ENCODE data around the gene STXBP2. TPM values are rescaled to one million over a fixed set of nuclear protein-coding genes. Genes with fewer than 3 reads are reported as not detected.
A peak's percentile ranks its signal among the peaks of the same experiment; 100 is the strongest.

Gene STXBP2
- total RNA-seq, 2 donors from 2014 or later, result 83.1 to 128 TPM

DNA sequence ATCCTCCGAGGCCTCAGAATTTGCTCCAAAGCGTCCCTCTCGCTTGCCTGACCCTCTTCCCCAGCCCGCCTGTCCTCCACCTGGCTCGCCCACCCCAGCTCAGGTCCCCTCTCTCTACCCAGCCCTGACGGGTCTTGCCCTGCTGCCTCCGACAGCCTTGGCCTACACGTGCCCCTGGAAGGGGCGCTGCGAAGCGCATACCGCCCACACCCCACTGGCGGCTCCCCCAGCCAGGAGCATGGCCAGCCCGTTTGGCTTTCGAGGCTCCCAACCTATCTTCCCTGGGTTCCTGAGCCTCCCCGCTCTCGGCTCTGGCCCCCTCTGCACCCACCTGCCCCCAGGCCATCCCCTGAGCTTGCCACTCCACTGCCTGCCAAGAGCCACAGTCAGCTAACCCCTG, 12.1 kb upstream of the STXBP2 start:
- Histone ChIP-seq H3K9me3 (no peaks in the 10 kb centered on the region), H3K4me1 (replicated peaks) (peaks cover 12% of the 10 kb centered on the region), H3K27ac (no peak overlapping the region), H3K27me3 (replicated peaks; ENCODE audit: insufficient read depth) (no peaks in the 10 kb centered on the region), H3K36me3 (peaks cover 11 to 36% of the 10 kb centered on the region in 2 donors), H3K4me3 (no peak overlapping the region)
- no peak for DNase-seq (ENCODE audit: low spot score)
- 87% methylated on average over 17 of the region's 17 CpGs for WGBS
- TF ChIP-seq POLR2A (IDR thresholded peaks at IDR 0.05) (no peak), POLR2AphosphoS5 (IDR thresholded peaks at IDR 0.05) (no peak)
- TF ChIP-seq, protein P1, sequence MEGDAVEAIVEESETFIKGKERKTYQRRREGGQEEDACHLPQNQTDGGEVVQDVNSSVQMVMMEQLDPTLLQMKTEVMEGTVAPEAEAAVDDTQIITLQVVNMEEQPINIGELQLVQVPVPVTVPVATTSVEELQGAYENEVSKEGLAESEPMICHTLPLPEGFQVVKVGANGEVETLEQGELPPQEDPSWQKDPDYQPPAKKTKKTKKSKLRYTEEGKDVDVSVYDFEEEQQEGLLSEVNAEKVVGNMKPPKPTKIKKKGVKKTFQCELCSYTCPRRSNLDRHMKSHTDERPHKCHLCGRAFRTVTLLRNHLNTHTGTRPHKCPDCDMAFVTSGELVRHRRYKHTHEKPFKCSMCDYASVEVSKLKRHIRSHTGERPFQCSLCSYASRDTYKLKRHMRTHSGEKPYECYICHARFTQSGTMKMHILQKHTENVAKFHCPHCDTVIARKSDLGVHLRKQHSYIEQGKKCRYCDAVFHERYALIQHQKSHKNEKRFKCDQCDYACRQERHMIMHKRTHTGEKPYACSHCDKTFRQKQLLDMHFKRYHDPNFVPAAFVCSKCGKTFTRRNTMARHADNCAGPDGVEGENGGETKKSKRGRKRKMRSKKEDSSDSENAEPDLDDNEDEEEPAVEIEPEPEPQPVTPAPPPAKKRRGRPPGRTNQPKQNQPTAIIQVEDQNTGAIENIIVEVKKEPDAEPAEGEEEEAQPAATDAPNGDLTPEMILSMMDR (IDR thresholded peaks at IDR 0.05), result no peak
- intact Hi-C loops (cut with DNase I), result no loop called here

DNA sequence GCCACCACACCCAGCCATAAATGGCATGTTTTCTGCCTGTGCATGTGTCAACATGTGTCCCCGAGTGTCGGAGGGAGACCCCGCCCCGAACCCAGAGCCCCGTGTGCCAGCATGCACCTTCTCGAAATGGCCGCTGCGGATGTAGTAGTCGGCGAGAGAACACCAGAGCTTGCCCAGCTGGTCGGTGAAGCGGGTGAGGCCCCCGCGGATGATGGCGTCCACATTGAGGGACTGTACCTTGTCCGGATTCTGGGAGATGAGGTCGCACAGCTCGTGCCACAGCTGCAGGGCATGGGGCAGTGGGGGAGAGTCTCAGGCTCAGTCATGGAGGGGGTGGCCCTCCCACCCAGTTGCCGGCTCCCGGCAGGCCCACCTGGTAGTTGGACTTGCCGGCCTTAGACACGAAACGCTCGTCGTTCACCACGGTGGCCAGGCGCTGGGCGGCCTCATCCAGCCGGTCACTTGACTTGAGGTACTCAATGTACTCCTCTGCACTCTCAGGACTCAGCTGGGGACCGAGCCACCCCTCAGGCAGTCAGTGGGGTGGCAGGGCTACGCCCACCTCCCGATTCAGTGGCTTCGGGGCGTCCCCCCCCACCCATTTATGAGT, 11.0 kb upstream of the STXBP2 start:
- no peak overlapping the region for H3K27ac ChIP-seq
- TF ChIP-seq POLR2A (IDR thresholded peaks at IDR 0.05), result no peak
- TF ChIP-seq, protein P1 (IDR thresholded peaks at IDR 0.05), result no peak
- no peak for TF ChIP-seq POLR2AphosphoS5 (IDR thresholded peaks at IDR 0.05)
- H3K36me3 ChIP-seq, result peaks cover 11 to 32% of the 10 kb centered on the region in 2 donors
- H3K9me3 ChIP-seq, result no peaks in the 10 kb centered on the region
- no peak overlapping the region for H3K4me3 ChIP-seq
- H3K4me1 ChIP-seq (replicated peaks), result peaks cover 13% of the 10 kb centered on the region
- DNase-seq (ENCODE audit: low spot score), result no peak
- intact Hi-C loops (cut with DNase I), result no loop called here
- WGBS, result 96% methylated on average over 34 of the region's 34 CpGs
- no peaks in the 10 kb centered on the region for H3K27me3 ChIP-seq (replicated peaks; ENCODE audit: insufficient read depth)

DNA sequence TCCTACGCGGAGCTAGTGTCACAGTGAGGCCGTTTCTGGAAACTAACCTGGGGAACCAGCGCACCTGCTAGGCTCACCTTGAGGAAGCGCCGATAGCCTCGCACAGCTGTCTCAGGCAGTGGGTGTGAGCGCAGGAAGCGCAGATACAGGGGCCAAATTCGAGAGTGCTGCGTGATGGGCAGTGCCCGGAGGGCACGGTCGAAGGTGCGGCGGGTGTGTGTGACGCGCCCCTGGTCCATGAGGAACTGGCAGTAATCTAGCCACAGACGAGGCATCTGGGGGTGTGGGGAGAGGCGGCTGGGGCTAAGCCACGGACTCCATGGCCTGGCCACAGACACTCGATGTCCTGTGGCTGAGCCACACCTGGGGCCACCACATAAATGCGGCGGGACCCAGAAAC, 9.7 kb upstream of the STXBP2 start:
- intact Hi-C loops (cut with DNase I), result no loop called here
- peaks cover 4 to 21% of the 10 kb centered on the region in 2 donors for H3K36me3 ChIP-seq

GRCh38 chr19:7628589-7629311, 8.2 kb upstream of the STXBP2 start:
- 3% methylated on average over 15 of the region's 15 CpGs for WGBS
- Histone ChIP-seq H3K4me1 (replicated peaks) (peaks cover 13% of the 10 kb centered on the region), H3K36me3 (peaks cover 0 to 6% of the 10 kb centered on the region in 2 donors), H3K9me3 (no peaks in the 10 kb centered on the region), H3K27ac (peak overlapping the region; percentile 78 to 84), H3K4me3 (peak overlapping the region; percentile 84 to 92), H3K27me3 (replicated peaks; ENCODE audit: insufficient read depth) (no peaks in the 10 kb centered on the region)
- DNase-seq (ENCODE audit: low spot score), result no peak
- intact Hi-C loops (cut with DNase I), result no loop called here
- no peak for TF ChIP-seq POLR2A (IDR thresholded peaks at IDR 0.05)
- TF ChIP-seq POLR2AphosphoS5 (IDR thresholded peaks at IDR 0.05), result no peak
- TF ChIP-seq, protein P1 (IDR thresholded peaks at IDR 0.05), result no peak

More for the DNA sequence above, 9.7 kb upstream of the STXBP2 start:
- WGBS, result 92% methylated on average over 24 of the region's 24 CpGs
- H3K27me3 ChIP-seq (replicated peaks; ENCODE audit: insufficient read depth), result no peaks in the 10 kb centered on the region
- TF ChIP-seq POLR2AphosphoS5 (IDR thresholded peaks at IDR 0.05) (no peak), POLR2A (IDR thresholded peaks at IDR 0.05) (no peak)
- TF ChIP-seq, protein P1 (IDR thresholded peaks at IDR 0.05), result no peak
- H3K4me3 ChIP-seq, result no peak overlapping the region
- peaks cover 13% of the 10 kb centered on the region for H3K4me1 ChIP-seq (replicated peaks)
- H3K27ac ChIP-seq, result no peak overlapping the region
- DNase-seq (ENCODE audit: low spot score), result no peak
- no peaks in the 10 kb centered on the region for H3K9me3 ChIP-seq

All from prostate gland (tissue), 2 donors.